Tibial nerve (tissue), 4 donors: ENCODE data around the gene COL25A1. TPM values are rescaled to one million over a fixed set of nuclear protein-coding genes. Genes with fewer than 3 reads are reported as not detected.

ENCODE experiments used
- DNase-seq, 2 donors: peaks; one replicate each; pipeline ENCODE4 v3.0.0-alpha.2; 2019; ENCODE audit warnings: low spot score in 2 of 2
- H3K27ac ChIP-seq, 4 donors: fragments of 200-600 bp; sonication (generic) in 3 of 4; one replicate each; pipeline ENCODE4 v1.5.1; 2017 to 2019; ENCODE audit warnings: mild to moderate bottlenecking in 1 of 4
- H3K27me3 ChIP-seq, 2 donors: fragments of 200-600 bp; sonication (generic) in 1 of 2; one replicate each; pipeline versions ENCODE4 v1.5.1 to v1.6.0; 2017 to 2019
- H3K36me3 ChIP-seq, 3 donors: fragments of 200-600 bp; sonication (generic); one replicate each; pipeline ENCODE4 v1.5.1; 2018 to 2019
- H3K4me1 ChIP-seq, 4 donors: fragments of 200-600 bp; sonication (generic) in 3 of 4; one replicate each; pipeline ENCODE4 v1.5.1; 2017 to 2019
- H3K4me3 ChIP-seq, 4 donors: fragments of 200-600 bp; sonication (generic) in 3 of 4; one replicate each; pipeline ENCODE4 v1.5.1; 2017 to 2019; ENCODE audit warnings: mild to moderate bottlenecking in 1 of 4, moderate library complexity in 1 of 4
- H3K9me3 ChIP-seq, 4 donors: fragments of 200-600 bp; sonication (generic) in 3 of 4; one replicate each; pipeline ENCODE4 v1.5.1; 2017 to 2019
- EP300 ChIP-seq, 2 donors: sonication (generic); formaldehyde crosslinking; IDR thresholded peaks; one replicate each; pipeline ENCODE4 v1.6.1; 2017; ENCODE audit warnings: antibody characterized with exemption in 2 of 2, mild to moderate bottlenecking in 1 of 2
- POLR2A ChIP-seq, 2 donors: fragments of 450-650 bp; IDR thresholded peaks; one replicate each; pipeline ENCODE4 v1.6.1; 2017; ENCODE audit warnings: antibody characterized with exemption in 2 of 2, mild to moderate bottlenecking in 2 of 2, moderate library complexity in 2 of 2
- WGBS, 2 donors: methylation state at CpG; one replicate each; pipeline ENCODE4 v1.1.5; 2018; 5-methylcytosine and 5-hydroxymethylcytosine counted together
- total RNA-seq, 4 donors: library from RNA; depleted of rRNA; stranded (reverse); fragments of >200 nt; gene quantifications; one replicate each; pipeline ENCODE4 v1.1.0, GENCODE V29; 2016
- TF ChIP-seq, protein P1 (sequence below), 5 experiments: fragments of 200-600 bp in 3 of 5; fragments of 450-650 bp in 2 of 5; sonication (generic) in 3 of 5; IDR thresholded peaks; one replicate each; pipeline ENCODE4 v1.5.1; 2016 to 2019; ENCODE audit warnings: antibody characterized with exemption in 5 of 5, mild to moderate bottlenecking in 3 of 5, moderate library complexity in 2 of 5

COL25A1 gene
- 1 to 10 TPM; 1.5 to 4.1 (median 2.3) TPM for total RNA-seq

DNA sequence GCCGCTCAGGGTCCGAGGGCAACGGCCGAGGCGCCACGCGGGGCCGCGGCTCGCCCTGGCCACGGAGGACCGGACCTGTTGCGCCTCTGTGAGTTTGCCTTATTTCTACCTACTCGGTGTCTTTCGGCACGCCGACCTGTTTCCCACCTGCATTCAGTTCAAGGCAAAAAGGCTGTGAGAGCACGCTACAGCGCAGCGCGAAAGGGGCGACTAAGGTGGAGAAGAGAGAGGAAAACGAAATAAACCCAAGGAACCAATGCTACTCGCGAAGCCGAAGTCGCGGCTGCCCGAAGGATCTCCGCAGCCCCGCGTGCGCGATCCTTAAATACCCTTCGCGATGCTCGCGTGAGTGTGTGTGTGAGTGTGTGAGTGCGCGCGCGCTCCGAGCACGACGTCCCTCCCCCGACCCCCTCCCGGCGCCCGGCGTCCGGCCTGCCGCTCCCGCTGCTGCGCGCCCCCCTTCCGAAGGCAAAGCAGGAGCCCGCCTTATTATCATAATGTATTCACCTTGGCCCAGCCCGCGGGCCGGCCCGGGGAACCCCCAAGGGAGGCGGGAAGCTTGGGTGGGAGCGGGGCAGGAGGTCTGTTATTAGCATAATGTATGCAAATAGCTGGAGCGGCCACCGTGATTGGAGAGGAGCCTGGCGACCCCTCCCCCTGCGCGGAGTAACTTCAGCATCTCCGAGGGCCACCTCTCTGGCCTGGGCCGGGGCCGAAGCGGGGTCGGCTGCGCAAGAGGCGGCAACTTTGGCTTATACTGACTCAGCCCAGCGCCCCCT is at the start of gene COL25A1:
TSS of gene COL25A1 (minus strand) at position 298 of the 779 bp plus-strand sequence.
- Histone ChIP-seq H3K27me3 (peaks cover 0 to 15% of the 10 kb centered on the region in 2 donors), H3K9me3 (no peaks in the 10 kb centered on the region), H3K36me3 (no peaks in the 10 kb centered on the region), H3K27ac (peak within 1 kb of the TSS in 1 of 4 donors; percentile 50), H3K4me1 (peaks cover 0 to 17% (median 12%) of the 10 kb centered on the region in 4 donors), H3K4me3 (peak within 1 kb of the TSS; percentile 23 to 73 (median 44))
- peak in 1 of 2 donors; percentile 6 for DNase-seq
- TF ChIP-seq POLR2A (IDR thresholded peaks at IDR 0.05) (no peak), EP300 (IDR thresholded peaks at IDR 0.05) (no peak)
- TF ChIP-seq, protein P1, sequence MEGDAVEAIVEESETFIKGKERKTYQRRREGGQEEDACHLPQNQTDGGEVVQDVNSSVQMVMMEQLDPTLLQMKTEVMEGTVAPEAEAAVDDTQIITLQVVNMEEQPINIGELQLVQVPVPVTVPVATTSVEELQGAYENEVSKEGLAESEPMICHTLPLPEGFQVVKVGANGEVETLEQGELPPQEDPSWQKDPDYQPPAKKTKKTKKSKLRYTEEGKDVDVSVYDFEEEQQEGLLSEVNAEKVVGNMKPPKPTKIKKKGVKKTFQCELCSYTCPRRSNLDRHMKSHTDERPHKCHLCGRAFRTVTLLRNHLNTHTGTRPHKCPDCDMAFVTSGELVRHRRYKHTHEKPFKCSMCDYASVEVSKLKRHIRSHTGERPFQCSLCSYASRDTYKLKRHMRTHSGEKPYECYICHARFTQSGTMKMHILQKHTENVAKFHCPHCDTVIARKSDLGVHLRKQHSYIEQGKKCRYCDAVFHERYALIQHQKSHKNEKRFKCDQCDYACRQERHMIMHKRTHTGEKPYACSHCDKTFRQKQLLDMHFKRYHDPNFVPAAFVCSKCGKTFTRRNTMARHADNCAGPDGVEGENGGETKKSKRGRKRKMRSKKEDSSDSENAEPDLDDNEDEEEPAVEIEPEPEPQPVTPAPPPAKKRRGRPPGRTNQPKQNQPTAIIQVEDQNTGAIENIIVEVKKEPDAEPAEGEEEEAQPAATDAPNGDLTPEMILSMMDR (IDR thresholded peaks at IDR 0.05), result no peak
- 1% methylated on average over 75 of the region's 76 CpGs for WGBS, 2 donors

DNA sequence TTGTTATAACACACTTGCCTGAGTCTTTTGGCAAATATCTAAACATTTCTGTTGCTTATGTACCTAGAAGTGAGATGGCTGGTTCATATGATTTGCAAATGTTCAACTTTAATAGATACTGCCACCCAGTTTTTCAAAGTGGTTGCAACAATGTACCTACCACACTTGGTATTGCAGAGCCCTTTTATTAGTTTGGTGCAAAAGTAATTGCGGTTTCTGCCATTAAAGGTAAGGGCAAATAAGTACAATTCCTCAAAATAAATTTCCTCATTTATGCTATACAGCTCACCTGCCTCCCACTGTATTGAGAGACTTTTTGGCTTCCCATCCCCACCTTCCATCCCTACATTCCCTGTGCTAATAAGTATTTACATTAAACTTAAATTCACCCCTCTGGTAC is 47.7 kb upstream of the COL25A1 start:
- Histone ChIP-seq H3K9me3 (peaks cover 0 to 24% (median 0%) of the 10 kb centered on the region in 4 donors), H3K27me3 (no peaks in the 10 kb centered on the region), H3K27ac (no peak overlapping the region), H3K4me3 (no peak overlapping the region), H3K36me3 (no peaks in the 10 kb centered on the region), H3K4me1 (no peaks in the 10 kb centered on the region)
- DNase-seq, result no peak
- WGBS, 2 donors, result 97% methylated on average over 1 of the region's 1 CpG
- TF ChIP-seq, protein P1 (IDR thresholded peaks at IDR 0.05), result no peak
- TF ChIP-seq EP300 (IDR thresholded peaks at IDR 0.05), result no peak
- TF ChIP-seq POLR2A (IDR thresholded peaks at IDR 0.05), result no peak

DNA sequence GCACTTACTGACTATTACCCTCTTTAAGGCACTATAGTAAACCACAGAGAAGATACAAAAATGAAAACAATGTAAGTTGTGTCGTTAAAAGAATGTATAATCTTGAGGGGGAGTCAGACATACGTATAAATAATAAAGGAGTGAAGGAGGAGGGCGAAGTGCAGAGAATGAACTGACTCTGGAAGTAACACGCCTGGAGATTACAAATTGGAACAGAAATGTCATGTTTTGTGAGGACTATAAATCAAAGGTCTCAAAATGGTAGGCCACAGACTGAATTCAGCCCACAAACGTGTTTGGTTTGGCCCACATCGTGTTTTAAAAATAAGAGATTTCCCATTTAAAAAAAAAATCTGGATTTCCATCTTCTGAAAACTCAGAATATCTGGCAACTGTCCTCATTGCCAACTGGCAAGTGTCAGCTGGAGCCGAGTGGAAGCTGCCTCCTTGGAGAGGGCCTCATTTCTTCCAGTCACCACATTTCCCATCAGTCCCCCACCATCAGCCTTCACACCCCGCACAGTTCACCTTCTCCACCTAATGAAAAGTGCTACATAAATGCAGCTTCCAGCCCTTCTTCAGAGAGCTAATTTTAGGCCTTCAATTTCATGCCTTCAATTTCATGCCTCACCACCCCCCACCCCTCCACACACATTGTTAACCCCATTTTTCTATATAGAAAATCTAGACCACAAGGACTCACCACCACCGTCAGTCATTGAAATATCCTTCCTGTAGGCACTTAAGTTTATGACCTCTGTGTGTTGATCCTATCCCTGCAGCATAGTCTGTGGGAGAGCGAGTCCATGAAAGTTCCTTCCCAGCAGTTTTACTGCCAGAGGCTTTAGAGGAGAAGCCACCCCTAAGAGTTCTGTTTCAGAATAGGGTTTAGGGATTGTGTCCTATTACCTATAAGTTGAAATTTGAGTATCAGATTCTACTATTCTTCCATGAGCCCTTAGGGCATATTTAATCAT is 32.0 kb upstream of the COL25A1 start:
- Histone ChIP-seq H3K36me3 (no peaks in the 10 kb centered on the region), H3K27me3 (no peaks in the 10 kb centered on the region), H3K4me3 (no peak overlapping the region), H3K9me3 (peaks cover 0 to 5% (median 0%) of the 10 kb centered on the region in 4 donors), H3K27ac (no peak overlapping the region), H3K4me1 (peaks cover 0 to 3% (median 0%) of the 10 kb centered on the region in 4 donors)
- TF ChIP-seq EP300 (IDR thresholded peaks at IDR 0.05) (no peak), POLR2A (IDR thresholded peaks at IDR 0.05) (no peak)
- TF ChIP-seq, protein P1 (IDR thresholded peaks at IDR 0.05), result no peak
- no peak for DNase-seq
- WGBS, 2 donors, result 57 to 63% methylated on average over 10 of the region's 10 CpGs

DNA sequence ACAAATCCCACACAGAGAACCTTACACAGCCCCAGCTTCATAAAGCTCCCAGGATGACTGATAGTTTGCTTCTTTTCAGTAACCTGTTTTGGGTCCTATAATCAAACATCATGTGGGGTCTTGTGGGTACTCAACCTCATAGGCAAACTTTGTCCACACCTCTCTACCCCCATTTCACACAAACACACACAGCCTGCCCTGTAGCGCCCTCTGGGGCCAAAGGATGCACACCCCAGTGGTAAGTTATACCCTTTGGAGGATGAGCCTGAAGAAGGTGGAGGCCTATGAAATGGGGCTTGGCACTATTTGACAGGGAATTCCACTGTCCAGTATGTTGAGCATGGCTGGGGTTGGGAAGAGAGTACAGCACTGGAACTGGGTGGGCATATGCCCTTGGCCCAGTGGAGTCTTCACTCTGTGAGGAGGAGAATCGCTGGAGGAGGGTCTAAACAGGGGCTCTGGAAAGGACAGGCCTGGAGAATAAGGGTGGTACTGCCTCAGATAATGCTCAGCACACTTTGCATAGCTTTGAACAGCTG is 30.5 kb upstream of the COL25A1 start:
- Histone ChIP-seq H3K4me3 (no peak overlapping the region), H3K27ac (no peak overlapping the region), H3K36me3 (no peaks in the 10 kb centered on the region), H3K4me1 (peaks cover 0 to 3% (median 0%) of the 10 kb centered on the region in 4 donors), H3K27me3 (no peaks in the 10 kb centered on the region), H3K9me3 (no peaks in the 10 kb centered on the region)
- no peak for DNase-seq
- WGBS, 2 donors, result 78 to 92% methylated on average over 2 of the region's 2 CpGs
- no peak for TF ChIP-seq POLR2A (IDR thresholded peaks at IDR 0.05)
- TF ChIP-seq, protein P1 (IDR thresholded peaks at IDR 0.05), result no peak
- no peak for TF ChIP-seq EP300 (IDR thresholded peaks at IDR 0.05)
